ENCODE measurements around the gene FBXO42. TPM values are rescaled to one million over a fixed set of nuclear protein-coding genes. Genes with fewer than 3 reads are reported as not detected.

FBXO42 gene
- polyA plus RNA-seq, 1 experiment: 15.1 TPM

DNA sequence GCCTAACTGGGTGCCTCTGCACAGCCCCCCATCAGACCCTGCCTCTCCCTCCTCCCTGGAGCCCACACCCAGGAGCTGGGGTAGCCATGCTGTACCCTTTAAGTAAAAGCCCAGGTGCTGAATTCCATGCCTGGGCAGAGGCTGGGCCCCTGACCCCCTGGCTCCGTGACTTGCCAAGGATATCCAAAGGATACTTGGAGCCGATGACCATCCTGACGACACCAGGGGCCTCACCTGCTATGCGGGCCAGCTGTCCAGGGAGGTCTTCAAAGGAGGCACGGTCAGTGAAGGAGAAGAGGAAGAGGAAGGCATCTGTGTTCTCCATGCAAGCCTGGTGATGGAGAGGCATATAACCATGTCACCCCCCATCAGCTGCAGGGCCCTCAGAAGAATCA is 120.0 kb downstream of the FBXO42 start:
- TF ChIP-seq, protein P1, sequence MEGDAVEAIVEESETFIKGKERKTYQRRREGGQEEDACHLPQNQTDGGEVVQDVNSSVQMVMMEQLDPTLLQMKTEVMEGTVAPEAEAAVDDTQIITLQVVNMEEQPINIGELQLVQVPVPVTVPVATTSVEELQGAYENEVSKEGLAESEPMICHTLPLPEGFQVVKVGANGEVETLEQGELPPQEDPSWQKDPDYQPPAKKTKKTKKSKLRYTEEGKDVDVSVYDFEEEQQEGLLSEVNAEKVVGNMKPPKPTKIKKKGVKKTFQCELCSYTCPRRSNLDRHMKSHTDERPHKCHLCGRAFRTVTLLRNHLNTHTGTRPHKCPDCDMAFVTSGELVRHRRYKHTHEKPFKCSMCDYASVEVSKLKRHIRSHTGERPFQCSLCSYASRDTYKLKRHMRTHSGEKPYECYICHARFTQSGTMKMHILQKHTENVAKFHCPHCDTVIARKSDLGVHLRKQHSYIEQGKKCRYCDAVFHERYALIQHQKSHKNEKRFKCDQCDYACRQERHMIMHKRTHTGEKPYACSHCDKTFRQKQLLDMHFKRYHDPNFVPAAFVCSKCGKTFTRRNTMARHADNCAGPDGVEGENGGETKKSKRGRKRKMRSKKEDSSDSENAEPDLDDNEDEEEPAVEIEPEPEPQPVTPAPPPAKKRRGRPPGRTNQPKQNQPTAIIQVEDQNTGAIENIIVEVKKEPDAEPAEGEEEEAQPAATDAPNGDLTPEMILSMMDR (IDR thresholded peaks at IDR 0.05; ENCODE audit: low read depth, low read length): no peak
- H3K27me3 ChIP-seq (ENCODE audit: control insufficient read depth, insufficient read depth, low read length): peaks cover 16% of the 10 kb centered on the region
- POLR2A ChIA-PET: no interaction called here
- H3K9me3 ChIP-seq (ENCODE audit: control insufficient read depth, insufficient read depth, low read length): peaks cover 11% of the 10 kb centered on the region
- CTCF ChIA-PET: no interaction called here
- DNase-seq (ENCODE audit: low read depth, low spot score): no peak
- no peak overlapping the region for H3K4me3 ChIP-seq (ENCODE audit: low read depth, low read length)
- no peak overlapping the region for H3K27ac ChIP-seq (ENCODE audit: low read depth, low read length)

DNA sequence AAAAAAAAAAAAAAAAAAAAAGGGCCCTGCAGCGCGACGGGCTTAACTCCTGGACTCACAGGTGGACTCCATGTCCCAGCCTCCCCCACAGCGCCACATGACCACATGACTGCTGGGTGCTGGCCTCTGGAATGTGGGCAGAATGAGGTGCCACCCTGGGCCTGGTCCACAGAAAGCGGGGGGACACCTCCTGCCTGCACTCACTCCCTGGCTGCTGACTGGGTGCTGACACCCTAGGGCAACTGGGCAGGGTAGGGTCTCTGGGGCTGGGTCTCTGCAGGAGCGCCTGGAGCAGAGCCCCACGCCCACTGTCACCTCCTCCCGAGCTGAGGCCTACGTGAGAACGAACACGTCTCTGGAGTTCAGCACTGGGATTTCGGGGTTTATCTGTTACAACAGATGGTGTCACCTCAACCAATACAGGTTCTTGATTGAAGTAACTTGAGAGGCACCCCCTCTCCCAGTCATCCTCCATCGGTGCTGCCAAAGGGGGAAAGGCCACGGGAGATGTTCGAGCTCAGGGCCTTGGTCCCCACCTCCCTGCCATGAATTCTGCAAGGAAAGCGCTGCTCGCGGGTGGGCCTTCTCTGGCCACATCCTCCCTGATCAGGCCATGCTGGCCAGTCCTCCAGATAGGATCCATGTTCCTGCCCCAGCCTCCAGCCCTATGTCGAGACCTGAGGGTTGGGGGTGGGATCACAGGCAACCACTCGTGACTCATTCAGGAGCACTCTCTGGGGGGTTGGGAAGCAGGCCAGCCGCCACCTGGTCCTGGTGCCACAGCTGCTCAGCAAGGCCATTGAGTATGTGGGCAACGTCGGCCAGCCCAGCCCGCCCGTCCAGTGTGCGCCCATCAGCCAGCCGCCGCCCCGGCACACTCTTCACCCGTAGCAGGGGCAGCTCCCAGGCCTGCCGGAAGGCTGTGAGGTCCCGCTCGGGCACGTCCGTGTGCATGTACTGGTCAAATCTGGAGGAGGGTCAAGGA is 120.7 kb downstream of the FBXO42 start:
- Histone ChIP-seq H3K27me3 (ENCODE audit: control insufficient read depth, insufficient read depth, low read length) (peaks cover 23% of the 10 kb centered on the region), H3K27ac (ENCODE audit: low read depth, low read length) (no peak overlapping the region), H3K9me3 (ENCODE audit: control insufficient read depth, insufficient read depth, low read length) (peaks cover 18% of the 10 kb centered on the region), H3K4me3 (ENCODE audit: low read depth, low read length) (no peak overlapping the region)
- ChIA-PET POLR2A (no interaction called here), CTCF (no interaction called here)
- DNase-seq (ENCODE audit: low read depth, low spot score): no peak
- TF ChIP-seq, protein P1 (IDR thresholded peaks at IDR 0.05; ENCODE audit: low read depth, low read length): no peak

DNA sequence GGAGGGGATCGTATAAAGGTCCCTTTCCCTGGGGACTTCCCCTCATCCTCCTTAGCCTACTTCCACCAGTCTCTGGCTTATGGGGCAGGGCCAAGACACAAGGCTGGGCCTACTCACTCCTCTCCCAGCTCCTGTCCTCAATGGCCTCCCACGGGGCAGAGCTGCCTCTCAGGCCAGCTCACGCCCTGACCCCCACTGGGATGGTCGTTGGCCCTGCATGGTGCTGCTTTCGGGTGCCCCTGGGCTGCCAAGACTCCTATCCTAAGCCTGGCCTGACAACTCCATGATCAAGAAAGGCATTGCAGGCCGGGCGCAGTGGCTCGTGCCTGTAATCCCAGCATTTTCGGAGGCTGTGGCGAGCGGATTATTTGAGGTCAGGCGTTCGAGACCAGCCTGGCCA is 121.5 kb downstream of the FBXO42 start:
- ChIA-PET POLR2A (no interaction called here), CTCF (no interaction called here)
- DNase-seq (ENCODE audit: low read depth, low spot score): no peak
- TF ChIP-seq, protein P1 (IDR thresholded peaks at IDR 0.05; ENCODE audit: low read depth, low read length): no peak
- H3K27me3 ChIP-seq (ENCODE audit: control insufficient read depth, insufficient read depth, low read length): peaks cover 32% of the 10 kb centered on the region
- H3K9me3 ChIP-seq (ENCODE audit: control insufficient read depth, insufficient read depth, low read length): peaks cover 27% of the 10 kb centered on the region
- no peak overlapping the region for H3K27ac ChIP-seq (ENCODE audit: low read depth, low read length)
- no peak overlapping the region for H3K4me3 ChIP-seq (ENCODE audit: low read depth, low read length)

DNA sequence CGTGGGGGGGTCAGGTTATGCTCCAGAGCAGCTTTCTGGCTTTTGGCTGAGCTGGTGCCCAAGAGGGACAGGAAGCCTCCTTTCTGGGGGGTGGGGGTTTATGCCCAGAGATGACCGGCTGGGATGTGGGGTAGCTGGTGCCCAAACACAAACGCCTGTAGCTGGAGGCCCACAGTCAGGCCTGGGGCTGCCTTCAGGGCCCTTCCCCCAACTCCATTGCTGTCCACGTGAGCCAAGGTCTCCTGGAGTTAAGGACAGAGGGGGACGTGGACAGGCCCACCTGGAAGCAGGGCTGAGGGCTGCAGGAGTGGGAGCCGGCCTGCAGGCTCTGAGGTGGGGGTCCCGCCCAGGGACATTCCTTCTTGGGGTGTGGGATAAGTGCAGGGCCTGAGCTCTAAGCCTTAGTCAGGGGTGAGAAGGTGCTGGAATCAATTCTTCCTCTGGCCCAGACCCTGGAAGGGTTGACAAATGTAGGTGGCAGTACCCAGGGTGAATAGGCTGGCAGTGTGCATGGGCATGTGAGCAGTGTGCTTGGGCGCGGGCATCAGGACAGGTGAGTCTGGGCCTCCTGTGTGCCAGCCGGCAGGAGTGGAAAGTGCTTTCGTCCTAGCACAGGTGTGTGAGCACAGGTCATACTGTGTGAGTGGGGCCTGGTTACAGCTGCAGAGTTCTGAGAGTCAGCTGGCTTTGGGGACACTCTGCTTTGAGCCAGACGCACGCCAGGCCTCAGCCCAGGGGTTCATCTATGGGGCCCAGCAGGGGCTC is 122.1 kb downstream of the FBXO42 start:
- no peak for DNase-seq (ENCODE audit: low read depth, low spot score)
- TF ChIP-seq, protein P1 (IDR thresholded peaks at IDR 0.05; ENCODE audit: low read depth, low read length): no peak
- Histone ChIP-seq H3K27me3 (ENCODE audit: control insufficient read depth, insufficient read depth, low read length) (peaks cover 37% of the 10 kb centered on the region), H3K4me3 (ENCODE audit: low read depth, low read length) (no peak overlapping the region), H3K9me3 (ENCODE audit: control insufficient read depth, insufficient read depth, low read length) (peaks cover 28% of the 10 kb centered on the region), H3K27ac (ENCODE audit: low read depth, low read length) (no peak overlapping the region)
- ChIA-PET POLR2A (no interaction called here), CTCF (no interaction called here)

All from AG04450 (cell line).